Inferior parietal cortex (tissue), 1 donor: ENCODE data around the gene PANK4.
"Not testable (repeated sequence)": the region's sequence is repeated elsewhere in the genome, so short reads cannot be mapped to it uniquely, and the experiment has no call there.

Source experiments
- DNase-seq: peaks from one replicate; pipeline ENCODE4 v3.0.0-alpha.2; 2016; ENCODE audit errors: extremely low spot score

The PANK4 gene

DNA sequence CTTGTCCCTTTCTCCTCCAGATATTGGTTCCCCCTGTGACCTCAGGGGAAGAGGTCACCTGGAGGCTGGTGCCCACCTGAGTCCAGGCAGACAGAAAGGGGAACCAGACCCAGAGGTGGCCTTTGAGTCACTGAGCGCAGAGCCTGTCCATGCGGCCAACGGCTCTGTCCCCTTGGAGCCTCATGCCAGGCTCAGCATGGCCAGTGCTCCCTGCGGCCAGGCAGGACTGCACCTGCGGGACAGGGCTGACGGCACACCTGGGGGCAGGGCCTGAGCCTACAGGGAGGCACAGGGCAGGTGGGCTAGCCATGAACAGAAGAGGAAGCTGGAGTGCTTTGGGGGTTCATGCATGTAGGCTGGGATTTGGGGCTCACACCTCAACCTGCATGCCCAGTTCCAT, 32.5 kb upstream of the PANK4 start:
- no peak for DNase-seq

DNA sequence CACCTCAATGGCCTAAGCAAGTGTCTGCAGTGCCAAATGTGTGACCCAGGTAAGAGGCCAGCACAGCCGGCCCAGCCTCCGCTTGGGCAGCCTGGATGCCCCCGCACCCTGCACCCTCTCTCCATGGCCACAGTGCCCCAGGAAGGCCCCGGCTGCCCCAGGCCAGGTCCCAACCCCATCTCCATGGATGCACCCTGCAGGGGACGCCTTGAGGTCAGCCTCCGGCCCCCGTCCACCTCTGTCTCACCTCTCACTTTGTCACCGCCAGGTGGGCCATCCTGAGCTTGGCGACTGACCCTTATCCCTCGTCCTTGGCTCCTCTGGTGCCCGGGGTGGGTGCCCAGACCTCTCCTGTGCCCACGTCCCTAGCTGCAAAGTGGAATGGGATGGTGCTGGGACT, 32.0 kb upstream of the PANK4 start:
- no peak for DNase-seq

DNA sequence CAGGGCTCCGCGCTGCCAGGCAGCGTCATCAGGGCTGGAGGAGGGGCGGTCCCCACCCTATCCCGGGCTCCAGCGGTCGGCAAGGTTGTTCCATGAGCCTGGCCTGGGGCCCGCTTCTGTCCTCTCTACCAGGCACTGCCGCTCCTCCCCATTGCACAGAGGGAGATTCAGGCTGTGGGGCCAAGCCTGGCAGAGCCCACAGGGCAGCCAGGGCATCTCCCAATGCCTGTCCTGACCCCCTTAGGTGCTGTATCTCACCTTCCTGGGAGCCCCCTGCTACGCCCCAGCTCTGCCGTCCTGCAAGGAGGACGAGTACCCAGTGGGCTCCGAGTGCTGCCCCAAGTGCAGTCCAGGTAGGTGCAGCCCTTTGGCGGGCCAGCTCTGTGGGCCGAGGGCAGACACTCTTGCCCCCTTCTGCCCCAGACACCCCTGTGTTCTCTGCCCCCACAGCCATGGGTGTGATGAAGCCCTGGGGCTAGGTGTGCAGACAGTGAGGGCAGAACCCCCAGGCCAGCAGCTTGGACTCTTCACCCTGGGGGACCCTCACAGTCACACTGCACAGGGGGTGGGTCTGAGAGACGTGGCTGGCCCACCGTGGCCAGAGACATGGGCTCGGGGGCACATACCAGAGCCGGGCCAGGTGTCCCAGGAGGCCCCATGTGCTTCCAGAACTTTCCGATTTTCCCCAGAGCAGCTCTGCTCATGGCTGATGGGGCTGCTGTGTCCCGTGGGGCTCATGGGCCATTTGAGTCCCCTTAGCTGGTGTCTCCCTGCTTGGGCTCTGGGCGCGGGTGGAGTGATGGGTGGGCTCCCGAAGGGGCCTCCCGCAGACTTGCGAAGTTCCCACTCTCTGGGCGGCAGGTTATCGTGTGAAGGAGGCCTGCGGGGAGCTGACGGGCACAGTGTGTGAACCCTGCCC, 31.3 kb upstream of the PANK4 start:
- DNase-seq = no peak

DNA sequence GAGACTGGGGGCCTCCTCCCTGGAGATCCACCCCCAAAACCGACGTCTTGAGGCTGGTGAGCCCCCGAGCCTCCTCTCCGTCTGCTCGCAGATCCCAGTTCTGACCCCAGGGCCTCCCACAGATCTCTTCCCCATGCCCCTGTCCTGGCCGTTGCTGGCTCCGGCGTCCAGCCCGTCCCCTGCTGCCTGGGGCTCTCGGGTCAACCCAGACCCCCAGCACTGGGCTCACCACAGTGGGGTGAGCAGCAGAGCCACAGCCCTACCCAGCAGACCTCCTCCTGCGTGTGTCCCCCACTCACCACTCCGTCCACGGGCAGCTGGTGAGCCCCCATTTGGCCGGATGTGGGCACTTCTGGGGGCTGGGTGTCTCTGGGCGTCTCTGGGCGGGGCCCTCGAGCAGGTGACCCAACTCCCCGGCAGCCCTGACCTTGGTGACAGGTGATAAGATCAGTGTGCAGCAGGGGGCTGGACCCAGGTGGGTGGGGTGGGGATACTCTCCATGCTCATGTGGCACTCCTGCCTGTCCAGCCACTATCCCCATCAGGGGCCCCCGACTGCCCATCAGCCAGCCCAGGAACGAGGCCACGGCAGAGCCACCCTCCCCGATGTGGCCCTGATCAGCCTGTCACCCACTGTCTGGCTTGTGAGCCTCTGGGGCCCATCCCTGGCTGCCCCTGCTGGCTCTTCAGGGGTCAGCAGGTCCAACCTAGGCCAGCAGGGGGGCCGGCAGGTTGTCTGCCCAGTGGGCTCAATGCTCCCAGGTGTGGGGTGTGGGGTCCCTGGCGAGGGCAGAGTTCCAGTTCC, 30.5 kb upstream of the PANK4 start:
- DNase-seq = no peak

DNA sequence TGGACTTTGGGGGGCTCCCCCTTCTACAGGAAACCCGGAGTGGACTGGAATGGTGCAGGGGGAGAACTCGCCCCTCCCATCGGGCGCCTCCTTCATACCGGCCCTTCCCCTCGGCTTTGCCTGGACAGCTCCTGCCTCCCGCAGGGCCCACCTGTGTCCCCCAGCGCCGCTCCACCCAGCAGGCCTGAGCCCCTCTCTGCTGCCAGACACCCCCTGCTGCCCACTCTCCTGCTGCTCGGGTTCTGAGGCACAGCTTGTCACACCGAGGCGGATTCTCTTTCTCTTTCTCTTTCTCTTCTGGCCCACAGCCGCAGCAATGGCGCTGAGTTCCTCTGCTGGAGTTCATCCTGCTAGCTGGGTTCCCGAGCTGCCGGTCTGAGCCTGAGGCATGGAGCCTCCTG, 29.9 kb upstream of the PANK4 start, which contains the start of gene TNFRSF14:
Gene TNFRSF14 (plus strand): TSS at position 95 of the 401 bp plus-strand sequence. CDS start 294 bp downstream, at position 389.
- peak; percentile 16 for DNase-seq

DNA sequence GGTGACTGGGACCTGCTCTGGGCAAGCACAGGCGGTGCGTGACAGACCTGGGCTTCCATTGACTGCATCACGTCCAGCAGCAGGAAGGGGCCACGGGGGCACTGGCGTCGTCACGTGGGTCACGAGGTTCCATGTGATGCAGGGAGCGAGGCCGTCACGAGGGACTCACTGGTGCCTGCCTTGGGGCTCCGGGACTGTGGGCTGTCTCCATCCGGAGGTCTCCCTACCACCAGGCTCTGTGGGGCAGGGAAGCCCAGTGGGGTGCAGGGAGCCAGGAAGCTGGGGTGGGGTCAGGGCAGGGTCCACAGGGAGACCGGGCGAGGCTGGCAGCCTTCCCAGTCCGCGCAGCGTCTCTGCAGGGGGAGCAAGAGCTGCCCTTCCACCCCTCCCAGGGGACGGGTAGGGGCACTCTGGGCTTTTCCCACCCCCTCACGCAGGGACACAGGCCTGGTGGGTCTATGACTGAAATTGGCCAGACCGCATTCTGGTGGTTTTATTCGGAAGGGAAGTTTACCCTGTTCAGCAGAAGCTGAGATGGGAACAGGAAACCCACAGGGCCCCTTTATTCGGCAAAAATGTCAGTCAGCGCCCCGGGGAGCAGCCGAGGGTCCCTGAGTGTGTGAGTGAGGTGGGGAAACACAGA, 29.4 kb upstream of the PANK4 start:
- DNase-seq = no peak

DNA sequence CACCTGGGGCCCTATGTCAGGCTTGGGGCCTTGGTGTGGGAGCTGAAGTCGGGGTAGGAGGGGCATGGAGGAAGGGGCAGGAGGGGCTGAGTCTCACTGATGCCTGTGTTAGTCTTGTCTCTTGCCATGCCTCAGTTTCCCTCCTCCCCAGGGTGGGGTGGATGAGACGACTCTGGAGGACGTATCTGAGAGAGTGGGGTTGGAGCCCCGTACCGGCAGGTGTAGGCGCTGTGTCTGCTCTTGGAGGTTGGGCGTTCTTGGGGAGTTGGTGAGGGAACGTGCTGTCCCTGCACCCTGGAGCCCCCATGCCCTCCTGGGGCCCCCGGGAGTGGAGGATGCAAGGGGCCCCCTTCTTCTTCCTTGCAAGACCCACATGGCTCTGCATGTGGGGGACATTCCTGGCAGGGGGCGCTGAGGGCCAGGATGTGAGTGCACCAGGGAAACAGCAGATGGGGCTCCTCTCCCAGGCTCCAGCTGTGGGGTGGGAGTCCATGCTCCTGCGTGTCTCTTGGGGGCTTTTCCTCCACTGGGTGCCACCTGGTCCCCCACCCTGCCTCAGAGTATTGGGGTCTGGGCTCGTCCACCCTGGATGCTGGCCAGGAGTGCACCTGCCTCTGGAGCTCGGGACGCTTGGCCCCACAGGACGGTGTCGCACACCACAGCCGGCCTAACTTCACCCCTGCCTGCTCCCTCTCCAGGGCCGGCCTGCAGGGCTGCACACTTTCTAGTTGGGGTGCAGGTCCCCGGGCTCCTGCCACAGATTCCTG, 28.4 kb upstream of the PANK4 start:
- DNase-seq = no peak

DNA sequence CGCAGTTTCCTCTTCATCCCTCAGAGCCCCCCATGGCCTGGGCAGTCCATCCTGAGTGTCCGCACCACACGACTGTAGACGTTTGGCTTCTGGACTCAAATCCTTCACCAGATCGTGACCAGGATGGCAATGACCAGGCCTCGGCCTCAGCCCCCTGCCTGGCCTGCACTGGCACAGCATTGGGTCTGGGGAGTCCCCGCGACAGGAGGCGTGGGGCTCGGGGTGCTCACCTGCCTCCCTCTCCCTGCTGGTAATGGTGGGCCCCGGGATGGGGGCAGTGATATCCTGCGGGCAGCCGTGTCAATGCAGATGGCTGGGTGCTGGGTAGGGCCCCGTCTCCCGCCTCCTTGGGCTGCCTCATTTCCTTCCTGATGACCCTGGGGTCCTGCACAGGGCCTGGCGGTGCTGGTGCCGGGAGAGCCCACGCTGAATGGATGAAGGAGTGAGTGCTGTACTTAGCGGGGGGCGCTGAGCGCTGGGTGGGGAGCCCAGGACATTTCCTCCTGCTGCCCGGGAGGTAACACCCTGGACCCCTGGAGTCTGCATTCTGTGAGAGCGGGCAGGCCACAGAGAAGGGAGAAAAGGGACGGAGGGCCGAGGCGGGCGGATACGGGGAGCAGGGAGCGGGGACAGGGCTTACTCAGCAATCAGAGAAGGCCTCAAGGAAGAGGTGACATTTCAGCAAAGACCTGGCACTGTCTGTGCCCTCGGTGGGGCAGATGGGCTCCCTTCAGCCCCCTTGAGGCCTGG, 27.6 kb upstream of the PANK4 start:
- no peak for DNase-seq

DNA sequence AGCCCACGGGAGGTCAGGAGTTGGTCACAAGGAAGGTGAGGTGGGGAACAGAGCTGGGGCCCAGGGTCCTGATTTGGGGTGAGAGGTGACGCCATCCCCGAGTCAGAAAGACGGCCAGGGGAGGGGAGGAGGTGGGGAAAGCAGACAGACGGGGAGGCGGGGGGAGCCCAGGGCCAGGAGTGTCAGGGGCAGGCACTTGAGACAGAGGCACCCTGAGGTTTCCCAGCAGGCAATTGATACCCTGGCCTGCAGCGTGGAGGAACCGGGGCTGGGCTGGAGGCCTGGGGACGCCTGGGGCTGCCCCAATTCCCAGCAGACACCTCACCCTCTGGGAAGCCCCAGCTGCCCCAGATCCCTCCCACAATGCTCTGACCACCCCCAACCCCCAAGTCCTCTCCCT, 26.7 kb upstream of the PANK4 start:
- DNase-seq = not testable (repeated sequence)

DNA sequence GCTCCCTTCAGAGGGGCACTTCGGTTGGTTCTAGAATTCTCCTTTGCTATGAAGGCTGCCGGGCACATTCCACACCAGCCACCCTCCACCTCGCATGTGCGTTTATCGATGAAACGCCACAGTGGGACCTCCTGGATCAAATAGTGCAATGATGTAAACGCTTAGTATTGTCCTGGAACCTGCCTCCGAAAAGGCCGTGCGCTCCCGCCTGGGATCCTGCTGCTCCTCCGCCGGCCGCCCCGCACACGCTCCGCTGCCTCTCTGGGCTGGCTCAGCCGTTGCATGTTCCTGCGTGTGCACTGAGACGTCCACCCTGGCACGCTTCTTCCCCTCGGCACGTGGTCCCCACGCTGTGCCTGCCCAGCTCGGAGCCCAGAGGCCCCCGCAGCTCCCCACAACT, 25.8 kb upstream of the PANK4 start:
- DNase-seq = no peak

DNA sequence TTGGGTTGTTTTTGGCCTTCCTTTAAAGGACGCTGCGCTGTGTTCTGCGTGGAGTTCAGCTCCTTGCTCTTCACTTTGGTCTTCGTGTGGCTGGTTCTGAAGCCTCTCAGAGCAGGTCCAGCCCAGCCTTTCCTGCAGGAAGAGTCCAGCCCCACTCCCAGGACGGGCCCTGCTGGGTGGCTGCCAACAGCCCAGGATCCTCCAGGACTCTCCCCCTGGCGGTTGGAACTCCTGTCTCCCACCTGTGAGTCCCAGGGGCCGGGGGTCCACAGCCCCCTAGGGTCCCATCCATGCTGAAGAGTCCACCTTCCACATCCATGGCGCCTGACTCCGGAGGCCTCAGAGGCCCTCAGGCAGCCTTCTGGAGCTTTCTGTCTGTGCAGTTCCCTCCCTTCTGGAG, 25.1 kb upstream of the PANK4 start:
- not testable (repeated sequence) for DNase-seq

DNA sequence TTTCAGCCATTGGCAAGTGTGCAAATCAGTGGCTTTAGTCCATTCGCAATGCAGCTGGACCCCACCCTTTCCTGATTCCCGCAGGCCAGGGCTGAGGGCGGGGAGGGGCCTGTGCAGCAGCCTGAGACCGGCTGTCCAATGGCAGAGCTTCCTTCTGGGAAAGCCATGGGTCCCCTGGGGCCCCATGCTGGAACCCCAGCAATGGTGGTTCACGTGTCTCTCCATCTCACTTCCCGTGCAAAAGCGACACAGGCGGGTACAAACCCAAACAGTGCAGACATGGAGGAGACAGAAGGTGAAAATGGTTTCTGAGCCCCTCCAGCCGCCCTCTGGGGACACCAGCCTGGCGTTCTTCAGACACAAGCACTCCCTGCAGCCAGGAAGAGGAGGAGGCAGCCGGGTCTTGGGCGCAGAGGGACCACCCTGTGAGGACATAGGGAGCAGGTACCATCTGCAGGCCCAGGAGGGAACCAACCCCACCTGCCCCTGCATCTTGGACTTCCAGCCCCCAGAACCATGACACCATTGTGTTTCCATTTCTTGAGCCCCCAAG, 24.0 kb upstream of the PANK4 start:
- DNase-seq = not testable (repeated sequence)

DNA sequence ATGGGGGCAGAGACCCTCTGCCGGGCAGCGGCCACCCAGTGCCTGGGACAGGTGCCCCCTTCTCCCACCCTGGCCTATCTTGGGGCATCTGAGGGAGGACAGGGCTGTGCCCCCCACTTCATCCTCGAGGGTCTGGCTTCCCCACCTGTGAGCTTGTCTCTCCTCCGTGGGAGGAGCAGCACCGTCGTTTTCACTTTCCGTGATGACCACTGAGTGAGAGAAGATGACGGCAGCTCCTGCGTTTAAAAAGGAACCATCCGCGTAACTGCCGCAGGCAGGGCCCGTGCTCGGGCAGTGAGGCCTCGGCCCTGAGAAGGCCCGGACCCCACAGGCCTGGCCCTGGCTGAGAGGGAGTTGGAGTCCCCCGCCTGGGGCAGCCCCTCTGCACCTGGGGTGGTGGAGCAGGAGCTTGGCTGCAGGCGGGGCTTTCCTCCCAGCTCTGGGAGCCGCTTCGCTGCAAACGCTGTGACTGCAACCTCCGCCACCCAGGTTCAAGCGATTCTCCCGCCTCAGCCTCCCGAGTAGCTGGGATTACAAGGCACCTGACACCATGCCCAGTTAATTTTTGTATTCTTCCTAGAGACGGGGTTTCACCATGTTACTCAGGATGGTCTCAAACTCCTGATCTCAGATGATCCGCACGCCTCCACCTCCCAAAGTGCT, 23.1 kb upstream of the PANK4 start:
- DNase-seq = not testable (repeated sequence)

DNA sequence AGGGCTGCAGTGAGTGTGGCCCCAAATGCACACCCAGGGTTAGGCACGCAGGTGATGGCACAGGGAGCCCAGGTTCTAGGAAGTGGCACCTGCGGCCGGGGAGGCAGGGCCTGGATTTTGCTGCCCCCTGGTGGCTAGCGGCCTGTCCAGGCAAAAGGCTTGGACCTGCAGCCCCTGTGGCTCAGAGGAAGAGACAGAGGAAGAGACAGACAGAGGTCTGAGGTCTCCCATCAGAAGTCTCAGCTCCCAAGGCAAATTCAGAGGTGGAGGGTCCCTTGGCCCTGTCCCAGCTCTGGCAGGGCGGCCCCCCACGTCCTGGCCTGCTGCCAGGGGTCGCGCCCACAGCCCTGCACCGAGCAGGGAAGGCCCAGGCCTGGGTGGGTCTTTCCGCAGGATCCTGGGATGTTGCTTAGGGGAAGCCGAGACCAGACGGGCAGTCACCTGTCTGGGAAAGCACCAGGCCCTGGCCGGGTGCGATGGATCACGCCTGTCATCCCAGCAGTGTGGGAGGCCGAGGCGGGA, 21.7 kb upstream of the PANK4 start:
- peak; percentile 78 for DNase-seq

DNA sequence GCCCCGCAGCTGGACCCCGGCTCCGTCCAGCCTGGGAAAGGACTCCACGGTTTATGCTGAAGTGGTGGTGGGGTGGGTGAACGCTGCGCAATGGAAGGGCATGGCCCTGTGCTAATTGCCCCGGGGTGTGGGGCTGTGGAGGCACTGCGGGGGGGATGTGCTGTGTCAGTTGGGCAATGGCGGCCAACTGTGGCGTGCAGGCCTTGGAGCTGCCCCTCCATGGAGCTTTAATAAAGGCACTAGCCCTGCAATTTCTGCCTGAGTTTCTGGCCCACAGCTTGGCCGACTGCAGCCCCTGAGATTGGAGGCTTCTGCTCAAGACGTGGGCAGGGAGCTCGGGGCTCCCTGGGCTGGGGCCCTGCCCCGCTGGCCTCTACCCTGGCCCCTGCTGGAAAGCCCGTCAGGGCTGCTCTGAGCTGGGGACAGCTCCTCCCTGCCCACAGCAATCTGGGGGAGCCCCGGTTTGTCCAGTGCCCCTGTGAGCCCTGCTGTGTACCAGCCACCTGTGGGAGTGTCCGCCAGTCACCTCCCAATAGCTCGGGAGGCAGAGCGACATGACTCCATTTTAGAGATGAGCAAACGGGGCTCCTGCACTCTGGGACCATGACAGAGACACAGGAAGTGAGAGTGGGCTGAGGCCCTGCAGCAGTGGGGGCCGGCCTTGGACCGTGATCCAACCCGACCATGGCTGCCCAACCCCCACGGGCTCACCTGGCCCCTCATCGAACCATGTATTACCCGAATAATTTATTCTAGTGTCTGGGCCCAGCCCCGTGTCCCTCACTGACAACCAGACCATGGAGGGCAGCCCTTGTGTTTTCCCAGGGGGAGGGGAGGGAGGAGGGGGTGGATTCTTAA, 21.0 kb upstream of the PANK4 start:
- no peak for DNase-seq

DNA sequence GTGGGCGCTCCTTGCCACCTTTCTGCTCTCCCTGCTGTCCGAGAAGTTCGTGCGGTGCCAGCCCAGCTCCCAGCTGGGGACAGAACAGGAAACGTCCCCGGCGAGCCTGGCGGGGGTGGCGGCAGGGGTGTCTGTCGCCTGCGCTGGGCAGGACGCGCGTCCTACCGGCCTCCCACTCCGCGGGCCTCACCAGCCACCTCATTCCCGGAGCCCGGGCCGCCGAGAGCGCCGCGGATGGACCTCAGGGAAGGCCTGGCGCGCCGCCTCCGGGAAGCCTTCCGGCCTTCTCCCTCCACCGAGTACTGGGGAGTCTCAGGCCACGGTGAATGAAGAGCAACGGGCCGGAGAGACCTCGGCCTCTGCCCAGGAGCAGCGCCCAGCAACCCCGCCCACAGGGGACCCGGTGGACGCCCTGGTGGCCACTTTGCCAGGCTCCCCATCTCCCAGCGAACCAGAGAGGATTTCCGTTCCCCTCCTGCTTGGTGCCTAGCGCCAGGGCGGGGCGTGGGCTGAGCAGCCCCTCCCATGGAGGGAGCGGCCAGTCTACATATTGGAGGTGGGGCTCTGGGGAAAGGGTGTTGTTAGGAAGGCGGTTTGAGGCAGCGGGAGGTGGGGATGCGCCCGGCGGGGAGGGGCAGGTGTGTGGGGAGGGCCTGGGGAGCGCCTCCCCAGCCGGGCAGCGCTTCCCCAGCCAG, 20.3 kb upstream of the PANK4 start:
- DNase-seq = peak; percentile 53

DNA sequence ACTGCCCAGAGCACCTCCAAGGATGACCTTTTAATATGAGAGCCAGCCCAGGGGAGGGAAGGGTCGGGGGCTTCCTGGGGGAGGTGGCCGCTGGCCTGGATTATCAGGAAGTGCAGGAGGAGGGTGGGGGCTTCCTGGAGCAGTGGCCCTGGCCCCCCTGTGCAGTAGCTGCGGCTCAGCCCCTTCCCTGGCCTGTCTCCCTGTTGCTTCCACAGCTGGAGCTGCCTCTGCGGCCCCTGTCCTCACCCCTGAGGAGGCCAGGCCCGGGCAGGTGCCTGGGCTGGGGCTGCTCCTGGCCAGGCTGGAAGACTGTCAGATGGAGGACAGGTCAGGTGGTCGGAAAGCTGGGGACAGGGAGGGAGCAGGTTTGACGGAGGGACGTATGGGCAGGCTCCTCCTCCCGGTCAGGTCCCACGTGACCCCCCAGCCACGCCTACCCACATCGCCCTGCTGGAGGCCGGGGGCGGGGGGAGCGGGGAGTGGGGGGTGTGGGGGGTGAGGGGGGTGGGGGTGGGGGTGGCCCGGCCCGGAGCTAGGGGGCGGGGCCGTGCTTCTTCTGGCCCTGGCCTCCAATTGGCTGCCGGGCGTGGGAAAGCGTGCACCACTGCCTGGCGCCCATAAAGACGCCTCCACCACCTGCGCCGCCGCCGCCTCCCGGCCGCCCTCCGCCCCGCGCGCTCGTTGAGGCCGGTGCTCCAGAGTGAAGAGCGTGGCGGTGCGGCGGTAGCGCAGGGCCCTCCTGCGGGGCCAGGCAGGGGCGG, 19.5 kb upstream of the PANK4 start:
- peak; percentile 58 for DNase-seq
